Measurements from ENCODE around the gene NEUROG1. TPM values are rescaled to one million over a fixed set of nuclear protein-coding genes. Genes with fewer than 3 reads are reported as not detected.

The NEUROG1 gene
- total RNA-seq, 1 donor from 2014 or later = not detected

DNA sequence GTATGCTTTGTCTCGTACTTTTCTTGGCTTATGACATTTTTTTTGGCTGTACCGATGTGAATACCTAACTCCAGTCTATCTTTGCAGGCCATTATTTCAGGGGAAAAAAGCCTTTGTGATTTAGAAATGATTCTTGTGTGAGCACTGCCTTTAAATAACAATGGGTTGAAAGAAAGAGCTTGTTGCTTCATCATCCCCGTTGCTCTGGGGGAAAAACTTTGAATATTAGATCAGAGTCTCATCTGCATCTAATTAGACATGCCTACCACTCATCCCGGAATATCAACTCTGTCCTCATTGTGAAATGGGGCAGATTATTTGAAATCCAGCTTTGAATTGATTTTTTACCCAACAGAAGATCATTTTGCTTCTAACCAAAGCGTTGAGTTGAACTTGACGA lies 29.5 kb upstream of the NEUROG1 start:
- no peak for DNase-seq (ENCODE audit: low spot score)

GRCh38 chr5:135564331-135564730 lies 28.6 kb upstream of the NEUROG1 start:
- no peak for DNase-seq (ENCODE audit: low spot score)

- no peak for DNase-seq (ENCODE audit: low spot score)
Measured at GRCh38 chr5:135561266-135561665, 25.5 kb upstream of the NEUROG1 start.

- no peak for DNase-seq (ENCODE audit: low spot score)
Measured at GRCh38 chr5:135560858-135561257, 25.1 kb upstream of the NEUROG1 start.

- no peak for DNase-seq (ENCODE audit: low spot score)
Measured at GRCh38 chr5:135559354-135559753, 23.6 kb upstream of the NEUROG1 start.

- no peak for DNase-seq (ENCODE audit: low spot score)
Measured at GRCh38 chr5:135557076-135557838, 21.5 kb upstream of the NEUROG1 start.

DNA sequence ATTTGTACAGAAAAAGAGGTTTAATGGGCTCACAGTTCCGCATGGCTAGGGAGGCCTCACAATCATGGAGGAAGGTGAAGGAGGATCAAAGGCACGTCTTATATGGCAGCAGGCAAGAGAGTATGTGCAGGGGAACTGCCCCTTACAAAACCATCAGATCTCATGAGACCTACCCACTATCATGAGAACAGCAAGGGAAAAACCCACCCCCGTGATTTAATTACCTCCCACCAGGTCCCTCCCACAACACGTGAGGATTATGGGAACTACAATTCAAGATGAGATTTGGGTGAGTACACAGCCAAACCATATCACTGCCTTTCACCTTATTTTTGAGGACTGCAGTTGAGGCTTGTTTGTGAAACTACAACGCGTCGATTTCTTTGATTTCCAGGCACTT lies 20.9 kb upstream of the NEUROG1 start:
- no peak for DNase-seq (ENCODE audit: low spot score)

GRCh38 chr5:135555530-135555929 lies 19.8 kb upstream of the NEUROG1 start:
- DNase-seq (ENCODE audit: low spot score) = no peak

DNA sequence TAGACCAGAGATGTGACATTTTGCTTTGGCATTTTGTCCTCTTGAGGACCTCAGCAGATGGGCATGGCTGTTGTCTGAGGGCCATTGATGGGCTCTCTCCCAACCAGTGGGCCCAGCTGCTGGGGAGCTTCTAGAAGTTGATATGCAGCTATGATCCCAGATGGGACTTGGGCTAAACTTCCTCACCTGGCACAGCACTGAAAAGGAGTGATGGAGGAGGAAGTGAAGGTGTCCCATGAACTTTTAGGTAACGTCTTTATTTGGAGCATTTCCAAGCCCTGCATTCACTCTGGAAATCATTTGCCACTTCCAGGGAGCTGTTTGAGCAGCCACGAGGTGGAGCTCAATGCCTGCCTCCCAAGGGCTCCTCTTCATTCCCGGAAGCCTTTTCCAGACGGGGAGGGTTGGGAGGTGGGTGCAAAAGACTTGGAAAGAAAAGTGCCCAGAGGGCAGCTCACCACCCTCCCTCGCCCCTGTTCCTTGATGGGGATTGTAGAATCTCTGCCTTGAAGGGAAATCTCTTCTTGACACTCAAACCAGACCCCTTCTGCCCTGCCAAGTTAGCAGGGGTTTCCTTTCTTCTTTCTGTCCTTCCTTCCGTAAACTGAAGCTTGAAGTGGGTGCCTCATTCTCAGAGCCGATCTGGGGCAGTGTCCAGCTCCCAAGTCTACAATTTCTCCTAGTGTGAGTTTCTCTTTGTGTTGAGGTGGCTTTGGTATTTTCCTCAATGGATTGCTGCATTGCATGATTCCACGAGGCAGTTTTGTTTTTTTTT lies 18.1 kb upstream of the NEUROG1 start:
- DNase-seq (ENCODE audit: low spot score) = no peak

DNA sequence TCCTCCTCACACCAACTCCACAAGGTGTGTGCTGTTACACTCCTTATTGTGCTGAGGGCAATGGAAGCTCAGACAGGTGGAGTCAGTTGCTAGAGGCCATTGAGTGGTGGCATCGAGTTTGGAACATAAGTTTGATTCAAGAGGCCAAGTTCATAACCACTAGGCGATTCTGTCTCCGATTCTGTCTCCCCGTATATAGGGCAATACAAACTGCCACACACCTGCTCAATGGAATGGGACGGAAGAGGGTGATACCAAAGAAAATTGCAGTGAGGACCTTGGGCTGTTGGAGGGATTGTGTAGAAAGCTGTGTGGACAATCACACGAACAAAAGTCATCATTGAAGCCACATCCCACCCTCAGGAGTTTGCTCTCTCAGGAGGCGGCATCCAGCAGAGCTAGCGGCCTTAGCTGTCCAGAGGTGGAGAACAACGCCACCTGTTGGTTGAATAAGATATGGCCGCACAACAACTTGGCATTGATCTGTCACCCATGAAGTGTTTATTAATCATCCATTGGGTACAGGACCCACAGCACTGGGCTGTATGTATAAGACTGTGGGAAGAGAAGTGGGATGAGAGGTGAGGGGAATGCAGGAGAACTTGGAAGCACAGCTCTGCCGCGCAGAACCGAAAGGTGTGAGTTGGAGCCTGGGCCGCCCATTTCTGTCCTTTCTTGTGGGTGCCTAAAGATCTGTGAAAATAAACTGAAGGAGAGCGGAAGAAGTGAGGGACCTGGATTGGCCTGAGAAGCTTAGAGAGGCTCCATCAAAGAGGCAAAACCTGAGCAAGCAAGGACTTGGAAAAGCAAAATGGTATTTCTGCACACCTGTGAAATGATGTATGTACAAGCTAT lies 16.1 kb upstream of the NEUROG1 start:
- no peak for DNase-seq (ENCODE audit: low spot score)

DNA sequence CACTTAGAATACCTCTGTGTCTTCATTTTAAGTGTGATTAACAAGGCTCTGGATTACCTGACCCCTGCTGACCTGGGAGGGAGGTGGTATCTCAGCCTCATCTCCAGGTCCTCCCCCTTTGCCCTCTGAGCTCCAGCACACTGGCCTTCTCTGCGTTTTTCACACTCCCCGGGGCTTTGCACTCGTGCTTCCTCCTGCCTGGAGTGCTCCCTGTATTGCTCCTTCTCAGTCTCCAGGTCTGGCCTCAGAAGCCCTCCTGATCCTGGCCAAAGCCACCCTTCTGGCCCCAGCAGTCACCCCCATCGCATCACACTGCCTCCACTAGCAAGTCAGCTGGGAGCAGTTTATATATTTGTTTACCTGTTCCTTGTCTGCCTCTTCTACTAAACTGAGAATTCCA lies 13.6 kb upstream of the NEUROG1 start:
- no peak for DNase-seq (ENCODE audit: low spot score)

GRCh38 chr5:135547590-135548254 lies 12.0 kb upstream of the NEUROG1 start:
- no peak for DNase-seq (ENCODE audit: low spot score)

DNA sequence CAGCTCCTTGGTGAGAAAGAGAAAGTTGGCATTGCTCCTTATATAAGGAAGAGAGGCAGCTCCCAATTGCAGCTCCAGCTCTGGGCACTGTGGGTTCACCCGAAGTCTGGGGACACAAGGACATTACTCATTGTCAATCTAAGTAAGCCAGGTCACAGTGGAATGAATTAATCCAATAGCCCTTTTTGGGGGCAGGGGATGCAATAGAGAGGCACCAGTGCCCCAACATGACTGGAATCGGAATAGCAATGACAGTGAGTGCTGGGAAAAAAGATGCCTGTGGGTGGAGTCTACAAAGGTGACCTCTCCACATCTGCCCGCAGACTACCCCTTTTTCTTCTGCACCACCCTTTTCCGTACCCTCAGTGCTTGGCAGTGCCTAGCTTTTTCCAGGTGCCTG lies 11.1 kb upstream of the NEUROG1 start:
- DNase-seq (ENCODE audit: low spot score) = no peak

GRCh38 chr5:135546101-135546500 lies 10.3 kb upstream of the NEUROG1 start:
- DNase-seq (ENCODE audit: low spot score) = no peak

GRCh38 chr5:135545099-135545498 lies 9.3 kb upstream of the NEUROG1 start:
- no peak for DNase-seq (ENCODE audit: low spot score)

DNA sequence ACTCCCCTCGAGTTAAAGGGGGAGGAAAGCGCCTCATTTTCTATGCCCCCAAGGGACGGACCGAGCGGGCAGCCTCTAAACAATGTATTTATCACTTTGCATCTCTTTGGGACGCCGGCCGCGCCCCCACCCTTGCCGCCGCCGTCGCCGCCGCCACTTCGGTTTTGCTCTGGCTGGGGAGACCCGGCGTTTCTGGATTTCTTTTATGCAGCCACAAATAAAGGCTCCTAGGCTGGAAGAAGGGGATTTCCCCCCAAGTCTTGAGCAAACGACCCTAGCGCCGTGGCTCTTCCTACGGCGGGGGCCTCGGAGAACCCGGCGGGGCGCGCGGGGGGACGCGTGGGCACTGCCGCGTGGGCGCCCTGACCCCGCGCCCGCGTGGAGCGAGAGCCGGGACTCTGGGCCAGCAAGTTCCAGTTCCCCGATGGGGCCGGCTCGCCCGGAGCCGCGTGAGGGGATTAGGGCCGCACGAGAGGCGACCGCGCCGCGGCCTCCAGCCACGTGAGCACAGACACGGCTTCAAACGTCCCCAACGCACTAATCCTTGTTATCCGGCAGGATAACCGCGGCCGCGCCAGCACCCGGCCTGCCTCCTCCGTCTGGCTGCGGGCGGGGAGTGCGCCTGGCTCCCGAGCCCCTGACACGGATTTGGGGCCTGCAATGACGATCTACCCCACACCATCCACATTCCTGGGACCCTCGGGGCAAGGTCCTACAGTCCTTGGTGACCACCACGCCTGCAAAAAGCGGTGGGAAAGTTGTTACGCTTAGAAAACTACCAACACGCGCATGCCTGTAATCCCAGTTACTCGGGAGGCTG lies 7.9 kb upstream of the NEUROG1 start:
- no peak for DNase-seq (ENCODE audit: low spot score)

DNA sequence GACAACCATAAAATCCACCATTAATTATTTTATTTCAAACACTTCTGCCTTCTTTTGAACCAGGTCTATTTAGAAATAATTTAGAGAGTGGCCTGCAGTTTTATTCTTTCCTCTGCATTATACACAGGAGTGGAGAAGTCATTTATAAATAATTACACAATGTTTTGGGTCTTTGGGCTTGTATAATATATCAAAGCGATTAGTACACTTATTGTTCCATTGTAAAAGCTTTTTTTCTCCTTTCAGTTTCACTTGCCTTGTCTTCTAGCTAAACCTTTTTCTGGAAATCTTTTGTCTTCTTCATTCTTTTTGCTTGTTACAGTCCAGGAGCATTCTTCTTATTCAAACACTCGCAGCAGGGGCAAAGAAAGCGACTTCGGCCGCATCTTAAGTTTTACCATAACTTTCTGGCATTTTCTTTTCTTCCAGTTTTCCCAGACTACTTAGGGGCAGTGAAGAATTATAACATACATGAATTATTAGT lies 7.3 kb upstream of the NEUROG1 start:
- no peak for DNase-seq (ENCODE audit: low spot score)

DNA sequence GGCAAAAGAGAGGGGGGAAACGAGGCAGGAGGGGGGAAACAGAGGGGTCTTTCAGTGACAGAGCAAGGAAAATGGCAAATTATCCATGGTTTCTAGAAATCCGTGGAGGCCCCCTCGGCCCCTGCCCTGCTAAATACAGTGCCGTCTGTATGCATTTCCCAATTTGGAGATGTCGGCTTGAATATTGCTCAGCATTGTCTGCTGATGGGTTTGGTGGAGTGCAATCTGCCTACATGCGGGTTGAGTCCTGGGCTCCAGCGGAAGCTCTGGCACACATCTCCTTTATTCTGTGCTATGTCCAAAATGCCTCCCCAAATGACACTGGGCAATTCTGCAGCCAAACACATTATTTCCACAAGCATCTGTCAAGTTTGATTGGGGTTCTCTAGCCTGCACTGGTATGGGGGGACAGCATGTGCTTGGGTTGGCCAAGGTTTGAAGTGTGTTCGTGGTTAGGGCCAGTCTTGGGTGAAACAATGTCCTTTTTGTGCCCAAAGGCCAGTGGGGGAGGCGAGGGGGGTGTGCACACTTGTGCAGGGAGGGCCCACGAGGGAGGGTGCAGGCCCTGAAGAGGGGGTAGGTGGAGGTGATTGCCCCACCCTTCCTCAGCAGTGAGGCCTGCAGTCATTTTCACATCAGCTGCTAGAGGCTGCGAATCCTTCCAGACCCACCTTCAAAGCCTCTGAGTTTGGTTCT lies 6.2 kb upstream of the NEUROG1 start:
- no peak for DNase-seq (ENCODE audit: low spot score)

DNA sequence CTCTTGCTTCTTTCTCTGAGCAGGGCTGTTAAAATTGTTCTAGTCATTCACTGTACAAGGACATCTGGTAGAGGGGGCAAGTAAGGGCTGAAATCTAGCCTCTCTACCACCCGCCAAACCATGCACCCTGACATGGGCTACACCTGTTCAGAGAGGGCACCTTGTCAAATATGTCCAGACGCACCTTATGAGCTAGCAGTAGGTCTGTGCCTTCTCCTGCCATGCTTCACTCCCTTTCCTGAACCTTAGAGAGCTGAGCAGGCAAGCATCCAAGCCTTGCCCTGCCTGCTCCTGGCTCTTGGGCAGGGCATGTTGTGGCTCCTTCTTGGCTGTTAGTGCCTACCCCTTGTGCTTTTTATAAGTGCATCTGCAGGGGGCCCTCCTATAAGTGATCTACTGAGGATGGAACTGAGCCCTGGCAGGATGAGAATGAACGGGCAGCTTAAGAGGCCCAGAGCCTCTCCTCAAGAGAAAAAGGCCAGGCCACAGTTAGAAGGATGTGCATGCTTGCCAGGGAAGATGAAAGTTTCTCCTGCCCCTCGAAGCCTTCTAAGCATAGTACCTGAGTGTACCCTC lies 3.8 kb upstream of the NEUROG1 start:
- no peak for DNase-seq (ENCODE audit: low spot score)

Measured in mesenteric fat pad (tissue), 1 donor.